WI38 (cell line): ENCODE measurements around the gene CALCOCO2.
"Not testable (repeated sequence)": the region's sequence is repeated elsewhere in the genome, so short reads cannot be mapped to it uniquely, and the experiment has no call there.

ENCODE experiments used
- H3K4me3 ChIP-seq: 2 replicates; pipeline ENCODE4 v1.5.1; 2011; ENCODE audit warnings: low read depth, mild to moderate bottlenecking, control low read depth, low read length
- TF ChIP-seq, protein P1 (sequence below): IDR thresholded peaks from 2 replicates; pipeline ENCODE4 v1.5.1; 2012; ENCODE audit warnings: low read depth, mild to moderate bottlenecking, control low read depth, low read length

CALCOCO2 gene

DNA sequence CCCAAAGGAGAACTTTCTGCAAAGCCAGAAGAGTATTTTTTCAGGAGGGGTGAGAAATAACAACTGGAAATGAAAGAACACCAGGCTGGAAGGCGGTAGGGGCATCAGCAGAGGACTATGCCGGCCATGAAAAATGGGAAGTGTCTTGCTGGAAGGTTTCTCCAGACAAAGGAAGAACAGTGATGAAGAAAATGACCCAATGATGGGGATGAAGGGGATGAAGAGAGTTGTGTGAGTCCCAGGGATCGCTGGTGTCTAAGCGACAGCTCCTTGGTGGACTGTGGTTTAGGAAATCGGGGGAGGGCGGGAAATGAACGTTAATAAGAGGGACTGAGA is 14.4 kb upstream of the CALCOCO2 start:
- TF ChIP-seq, protein P1, sequence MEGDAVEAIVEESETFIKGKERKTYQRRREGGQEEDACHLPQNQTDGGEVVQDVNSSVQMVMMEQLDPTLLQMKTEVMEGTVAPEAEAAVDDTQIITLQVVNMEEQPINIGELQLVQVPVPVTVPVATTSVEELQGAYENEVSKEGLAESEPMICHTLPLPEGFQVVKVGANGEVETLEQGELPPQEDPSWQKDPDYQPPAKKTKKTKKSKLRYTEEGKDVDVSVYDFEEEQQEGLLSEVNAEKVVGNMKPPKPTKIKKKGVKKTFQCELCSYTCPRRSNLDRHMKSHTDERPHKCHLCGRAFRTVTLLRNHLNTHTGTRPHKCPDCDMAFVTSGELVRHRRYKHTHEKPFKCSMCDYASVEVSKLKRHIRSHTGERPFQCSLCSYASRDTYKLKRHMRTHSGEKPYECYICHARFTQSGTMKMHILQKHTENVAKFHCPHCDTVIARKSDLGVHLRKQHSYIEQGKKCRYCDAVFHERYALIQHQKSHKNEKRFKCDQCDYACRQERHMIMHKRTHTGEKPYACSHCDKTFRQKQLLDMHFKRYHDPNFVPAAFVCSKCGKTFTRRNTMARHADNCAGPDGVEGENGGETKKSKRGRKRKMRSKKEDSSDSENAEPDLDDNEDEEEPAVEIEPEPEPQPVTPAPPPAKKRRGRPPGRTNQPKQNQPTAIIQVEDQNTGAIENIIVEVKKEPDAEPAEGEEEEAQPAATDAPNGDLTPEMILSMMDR: no peak
- H3K4me3 ChIP-seq: no peak overlapping the region

DNA sequence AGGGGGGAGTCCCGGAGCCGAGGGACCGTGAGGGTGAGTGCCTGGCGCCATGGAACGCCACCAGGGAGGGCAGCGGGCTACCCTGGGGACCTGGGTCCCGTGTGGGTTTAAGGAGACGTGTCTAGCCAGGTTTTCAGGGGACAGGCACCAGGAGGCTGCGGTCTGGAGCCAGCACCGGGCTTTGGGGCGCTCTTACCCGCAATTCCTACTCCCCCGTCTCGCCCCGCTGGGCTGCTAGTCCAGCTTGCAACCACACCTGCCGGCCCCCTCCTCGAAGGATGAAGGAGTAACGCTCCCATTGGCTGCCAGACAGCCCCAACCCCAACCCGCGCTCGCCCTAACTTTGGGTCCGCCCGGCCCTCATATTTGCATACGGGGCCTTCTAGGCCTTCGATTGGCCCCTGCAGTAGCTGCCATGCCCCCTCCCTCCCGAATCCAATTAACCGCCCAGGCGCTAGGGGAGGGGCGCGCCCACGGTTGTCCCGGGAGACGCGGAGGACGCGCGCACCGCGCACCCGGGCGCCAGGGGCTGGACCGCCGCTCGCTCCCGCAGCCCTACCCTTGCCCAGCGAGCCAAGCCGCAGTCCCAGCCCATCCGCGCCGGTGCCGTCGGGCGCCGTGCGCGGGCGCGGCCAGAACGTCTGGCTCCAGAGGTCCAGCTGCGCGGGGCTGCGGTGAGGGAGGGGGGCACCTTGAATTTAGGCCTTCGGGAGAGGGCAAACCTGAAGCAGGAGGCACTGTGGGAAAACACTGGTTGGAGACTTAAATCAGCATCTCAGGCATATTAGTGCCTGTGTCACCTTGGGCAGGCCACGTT is 13.9 kb upstream of the CALCOCO2 start, which contains the start of gene TTLL6:
Gene TTLL6 (minus strand): TSS at position 456 of the 817 bp plus-strand sequence. CDS start 157 bp downstream, at position 299.
- H3K4me3 ChIP-seq: peak within 1 kb of the TSS; percentile 39; the same call in 1 of the 2 replicates
- TF ChIP-seq, protein P1: no peak

DNA sequence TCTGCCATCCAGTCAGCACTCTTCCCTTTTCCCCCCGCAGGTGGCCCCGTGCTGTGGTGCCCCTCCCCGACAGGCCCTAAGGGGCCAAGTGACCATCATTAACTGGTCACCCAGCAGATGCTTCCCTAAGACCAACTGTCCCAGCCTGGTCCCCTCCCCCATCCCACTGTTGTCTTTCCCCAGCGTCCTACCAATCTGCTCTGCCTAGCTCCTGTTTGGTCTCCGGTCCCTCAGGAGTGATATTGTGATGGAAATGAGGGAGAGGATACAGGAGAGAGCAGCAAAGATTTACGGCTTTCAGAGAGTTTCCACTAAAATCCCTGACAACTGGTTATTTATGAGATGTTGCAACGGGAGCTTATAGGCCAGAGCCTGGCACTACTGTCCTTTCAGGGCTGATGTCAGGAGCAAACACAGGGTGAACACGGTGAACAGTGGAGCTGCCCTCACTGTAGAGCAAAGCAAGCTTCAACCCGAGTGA is 12.4 kb upstream of the CALCOCO2 start:
- TF ChIP-seq, protein P1: no peak
- no peak overlapping the region for H3K4me3 ChIP-seq

DNA sequence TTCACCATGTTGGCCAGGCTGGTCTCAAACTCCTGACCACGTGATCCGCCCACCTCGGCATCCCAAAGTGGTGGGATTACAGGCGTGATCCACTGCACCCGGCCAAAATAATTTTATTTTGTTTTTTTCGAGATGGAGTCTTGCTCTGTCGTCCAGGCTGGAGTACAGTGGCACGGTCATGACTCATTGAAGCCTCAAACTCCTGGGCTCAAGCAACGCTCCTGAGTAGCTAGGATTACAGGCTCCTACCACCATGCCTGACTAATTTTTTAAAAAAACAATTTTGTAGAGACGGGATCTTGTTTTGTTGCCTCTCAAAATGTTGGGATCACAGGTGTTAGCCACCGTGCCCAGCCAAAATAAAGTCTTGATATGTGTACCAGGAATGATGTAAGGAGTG is 11.4 kb upstream of the CALCOCO2 start:
- TF ChIP-seq, protein P1: no peak
- H3K4me3 ChIP-seq: no peak overlapping the region

DNA sequence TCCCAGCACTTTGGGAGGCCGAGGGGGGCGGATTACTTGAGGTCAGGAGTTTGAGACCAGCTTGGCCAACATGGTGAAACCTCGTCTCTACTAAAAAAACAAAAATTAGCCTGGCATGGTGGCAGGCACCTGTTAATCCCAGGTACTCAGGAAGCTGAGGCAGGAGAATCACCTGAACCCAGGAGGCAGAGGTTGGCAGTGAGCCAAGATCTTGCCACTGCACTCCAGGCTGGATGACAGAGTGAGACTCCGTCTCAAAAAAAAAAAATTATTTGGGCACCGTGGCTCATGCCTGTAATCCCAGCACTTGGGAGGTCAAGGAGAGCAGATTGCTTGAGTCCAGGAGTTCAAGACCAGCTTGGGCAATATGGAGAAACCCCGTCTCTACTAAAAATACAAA is 9.9 kb upstream of the CALCOCO2 start:
- H3K4me3 ChIP-seq: not testable (repeated sequence)

DNA sequence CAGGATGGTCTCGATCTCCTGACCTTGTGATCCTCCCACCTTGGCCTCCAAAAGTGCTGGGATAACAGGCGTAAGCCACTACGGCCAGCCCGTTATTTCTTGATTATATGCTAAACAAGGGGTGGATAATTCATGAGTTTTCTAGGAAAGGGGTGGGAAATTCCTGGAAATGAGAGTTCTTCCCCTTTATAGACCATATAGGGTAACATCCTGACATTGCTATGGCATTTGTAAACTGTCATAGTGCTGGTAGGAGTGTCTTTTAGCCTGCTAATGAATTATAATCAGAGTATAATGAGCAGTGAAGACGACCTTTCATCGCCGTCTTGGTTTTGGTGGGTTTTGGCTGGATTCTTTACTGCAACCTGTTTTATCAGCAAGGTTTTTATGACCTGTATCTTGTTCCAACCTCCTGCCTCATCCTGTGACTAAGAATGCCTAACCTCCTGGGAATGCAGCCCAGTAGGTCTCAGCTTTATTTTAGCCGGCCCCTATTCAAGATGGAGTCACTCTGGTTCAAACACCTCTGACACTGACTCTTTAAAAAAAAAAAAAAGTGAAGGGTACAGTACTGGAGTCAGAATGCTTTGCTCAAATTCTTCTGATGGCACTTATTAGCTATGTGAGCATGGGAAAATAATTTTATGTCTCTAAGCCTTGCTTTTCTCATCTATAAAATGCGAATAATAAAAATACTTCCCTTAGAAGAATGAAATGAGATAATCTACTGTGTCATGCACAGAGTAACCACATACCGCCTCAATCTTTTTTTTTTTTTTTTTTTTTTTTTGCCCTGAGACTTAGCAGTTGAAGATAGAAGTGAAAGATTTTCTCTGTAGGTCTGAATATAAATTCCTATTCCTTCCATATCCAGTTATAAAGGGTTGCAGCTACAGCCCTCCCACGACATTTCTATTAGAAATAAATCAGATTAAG is 5.1 kb upstream of the CALCOCO2 start:
- no peak overlapping the region for H3K4me3 ChIP-seq
- TF ChIP-seq, protein P1: no peak

DNA sequence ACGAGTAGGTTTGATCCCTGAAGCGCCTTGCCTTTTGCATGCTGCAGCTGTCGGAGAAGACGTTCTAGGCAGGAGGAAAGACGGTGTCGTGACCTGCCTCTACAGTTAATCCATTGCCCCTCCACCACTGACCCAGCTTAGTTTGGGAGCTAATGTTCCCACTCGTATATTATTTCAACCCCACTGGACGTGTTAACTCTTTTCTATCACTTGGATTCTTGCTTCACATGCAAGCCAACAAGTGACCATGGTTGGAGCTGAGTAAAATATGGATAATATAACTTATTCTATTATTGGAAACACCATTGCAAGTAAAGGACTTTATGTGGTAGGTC is 681 bp downstream of the CALCOCO2 start:
- peak overlapping the region; percentile 80 for H3K4me3 ChIP-seq
- TF ChIP-seq, protein P1: no peak
